NCI-H526 (cell line): ENCODE data around the gene ST3GAL5.
"Not testable (repeated sequence)": the region's sequence is repeated elsewhere in the genome, so short reads cannot be mapped to it uniquely, and the experiment has no call there.

Experiments
- DNase-seq, 2 experiments: peaks; one replicate each; lab custom pipeline; 2025; lab: John Stamatoyannopoulos, UW

Gene ST3GAL5

GRCh38 chr2:85893428-85894258 lies 4.9 kb upstream of the ST3GAL5 start:
- no peak for DNase-seq

- DNase-seq, result no peak
Measured at GRCh38 chr2:85892216-85892944, 3.6 kb upstream of the ST3GAL5 start.

GRCh38 chr2:85890522-85891176 lies 1.9 kb upstream of the ST3GAL5 start:
- DNase-seq, result no peak

- DNase-seq, result peak in 1 of 2 experiments; percentile 12
Measured at GRCh38 chr2:85889627-85890281, 964 bp upstream of the ST3GAL5 start.

GRCh38 chr2:85888020-85888683 lies 638 bp downstream of the ST3GAL5 start:
- DNase-seq, result peak; percentile 31 to 64

- peak; percentile 31 to 58 for DNase-seq
Measured at GRCh38 chr2:85887566-85888019, 1.2 kb downstream of the ST3GAL5 start.

- no peak for DNase-seq
Measured at GRCh38 chr2:85886590-85886989, 2.2 kb downstream of the ST3GAL5 start.

- no peak for DNase-seq
Measured at GRCh38 chr2:85886141-85886540, 2.6 kb downstream of the ST3GAL5 start.

- DNase-seq, result not testable (repeated sequence)
Measured at GRCh38 chr2:85881781-85882180, 7.0 kb downstream of the ST3GAL5 start.

GRCh38 chr2:85880716-85881328 lies 8.0 kb downstream of the ST3GAL5 start:
- DNase-seq, result not testable (repeated sequence)

- no peak for DNase-seq
Measured at GRCh38 chr2:85878719-85879370, 9.9 kb downstream of the ST3GAL5 start.

- DNase-seq, result no peak
Measured at GRCh38 chr2:85875350-85876050, 13.3 kb downstream of the ST3GAL5 start.

- DNase-seq, result no peak
Measured at GRCh38 chr2:85873679-85874078, 15.1 kb downstream of the ST3GAL5 start.

GRCh38 chr2:85872536-85873161 lies 16.1 kb downstream of the ST3GAL5 start:
- DNase-seq, result no peak

GRCh38 chr2:85871494-85872164 lies 17.2 kb downstream of the ST3GAL5 start:
- no peak for DNase-seq

- no peak for DNase-seq
Measured at GRCh38 chr2:85868822-85869221, 20.0 kb downstream of the ST3GAL5 start.

- no peak for DNase-seq
Measured at GRCh38 chr2:85867556-85868292, 21.1 kb downstream of the ST3GAL5 start.

- no peak for DNase-seq
Measured at GRCh38 chr2:85867121-85867520, 21.7 kb downstream of the ST3GAL5 start.
